ENCODE data around the gene PPM1E.

DNA sequence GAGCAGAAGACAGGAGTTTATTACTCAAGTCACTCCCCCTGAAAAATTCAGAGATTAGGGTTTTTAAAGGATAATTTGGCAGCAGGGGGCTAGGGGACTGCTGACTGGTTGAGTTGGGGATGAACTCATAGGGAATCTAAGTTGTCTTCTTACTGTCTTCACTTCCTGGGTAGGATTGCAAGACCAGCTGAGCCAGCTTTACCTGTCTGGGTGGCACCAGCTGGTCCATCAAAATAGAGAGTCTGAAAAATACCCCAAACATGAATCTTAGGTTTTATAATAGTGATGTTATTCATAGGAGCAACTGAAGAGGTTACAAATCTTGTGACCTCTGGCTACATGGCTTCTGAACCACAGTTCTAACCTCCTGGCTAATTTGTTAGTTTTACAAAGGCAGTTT, 157.9 kb downstream of the PPM1E start:
- TF ChIP-seq, protein P1, sequence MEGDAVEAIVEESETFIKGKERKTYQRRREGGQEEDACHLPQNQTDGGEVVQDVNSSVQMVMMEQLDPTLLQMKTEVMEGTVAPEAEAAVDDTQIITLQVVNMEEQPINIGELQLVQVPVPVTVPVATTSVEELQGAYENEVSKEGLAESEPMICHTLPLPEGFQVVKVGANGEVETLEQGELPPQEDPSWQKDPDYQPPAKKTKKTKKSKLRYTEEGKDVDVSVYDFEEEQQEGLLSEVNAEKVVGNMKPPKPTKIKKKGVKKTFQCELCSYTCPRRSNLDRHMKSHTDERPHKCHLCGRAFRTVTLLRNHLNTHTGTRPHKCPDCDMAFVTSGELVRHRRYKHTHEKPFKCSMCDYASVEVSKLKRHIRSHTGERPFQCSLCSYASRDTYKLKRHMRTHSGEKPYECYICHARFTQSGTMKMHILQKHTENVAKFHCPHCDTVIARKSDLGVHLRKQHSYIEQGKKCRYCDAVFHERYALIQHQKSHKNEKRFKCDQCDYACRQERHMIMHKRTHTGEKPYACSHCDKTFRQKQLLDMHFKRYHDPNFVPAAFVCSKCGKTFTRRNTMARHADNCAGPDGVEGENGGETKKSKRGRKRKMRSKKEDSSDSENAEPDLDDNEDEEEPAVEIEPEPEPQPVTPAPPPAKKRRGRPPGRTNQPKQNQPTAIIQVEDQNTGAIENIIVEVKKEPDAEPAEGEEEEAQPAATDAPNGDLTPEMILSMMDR (IDR thresholded peaks at IDR 0.05; ENCODE audit: low read depth, low read length), result no peak
- TF ChIP-seq, protein P2, sequence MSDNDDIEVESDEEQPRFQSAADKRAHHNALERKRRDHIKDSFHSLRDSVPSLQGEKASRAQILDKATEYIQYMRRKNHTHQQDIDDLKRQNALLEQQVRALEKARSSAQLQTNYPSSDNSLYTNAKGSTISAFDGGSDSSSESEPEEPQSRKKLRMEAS (IDR thresholded peaks at IDR 0.05; ENCODE audit: low read depth, low read length), result no peak
- TF ChIP-seq MYC (IDR thresholded peaks at IDR 0.05; ENCODE audit: low read depth, low read length), result no peak
- no peak for TF ChIP-seq POLR2A (IDR thresholded peaks at IDR 0.05; ENCODE audit: extremely low read depth, insufficient read length)
